SK-N-SH (cell line): ENCODE measurements around the gene CCDC183.

Source experiments
- CTCF ChIP-seq: fragments of 200-600 bp; sonication (generic); IDR thresholded peaks from 2 replicates; pipeline ENCODE4 v1.6.1; 2017; ENCODE audit warnings: antibody characterized with exemption, mild to moderate bottlenecking, moderate library complexity
- EP300 ChIP-seq, 2 experiments: IDR thresholded peaks; 2 replicates each; pipeline versions ENCODE4 v1.4.0 to v1.6.1; 2012; ENCODE audit warnings: borderline replicate concordance in 1 of 2, low read depth in 1 of 2, low read length in 1 of 2
- FOSL2 ChIP-seq: IDR thresholded peaks from 2 replicates; pipeline ENCODE4 v1.4.0; 2012; ENCODE audit warnings: low read depth, mild to moderate bottlenecking, moderate library complexity, borderline replicate concordance
- MAX ChIP-seq: IDR thresholded peaks from 2 replicates; pipeline ENCODE4 v1.4.0; 2012; ENCODE audit warnings: low read depth
- POLR2AphosphoS5 ChIP-seq: IDR thresholded peaks from 2 replicates; pipeline ENCODE4 v1.6.1; 2012; ENCODE audit warnings: low read depth, low read length

- TF ChIP-seq MAX (no peak), CTCF (no peak), POLR2AphosphoS5 (no peak; the same call in 1 of the 2 replicates), FOSL2 (no peak), EP300 (IDR thresholded peaks at IDR 0.05; ENCODE audit: borderline replicate concordance in 1 of 2, low read depth in 1 of 2, low read length in 1 of 2) (no peak)
These were observed 40.1 kb downstream of the CCDC183 start for GRCh38 chr9:136835932-136836904.
